HG02678 (cell line): ENCODE measurements around the gene MYLK2.

Experiments used
- ATAC-seq: cut with Tn5 transposase; IDR thresholded peaks from one replicate; pipeline ENCODE4 v1.9.1; 2021; ENCODE audit warnings: mild to moderate bottlenecking, moderate library complexity; ENCODE audit not compliant: unreplicated experiment

MYLK2 gene

GRCh38 chr20:31870726-31871617 is 51.8 kb downstream of the MYLK2 start:
- ATAC-seq = peak; percentile 23

- no peak for ATAC-seq
These were observed 52.4 kb downstream of the MYLK2 start for GRCh38 chr20:31871618-31871954.

- no peak for ATAC-seq
These were observed 53.2 kb downstream of the MYLK2 start for GRCh38 chr20:31872406-31872805.

- ATAC-seq = no peak
These were observed 56.5 kb downstream of the MYLK2 start for GRCh38 chr20:31875671-31876070.

GRCh38 chr20:31877684-31878083 is 58.5 kb downstream of the MYLK2 start:
- ATAC-seq = no peak

- peak; percentile 81 for ATAC-seq
These were observed 60.2 kb downstream of the MYLK2 start for GRCh38 chr20:31879143-31879987.

GRCh38 chr20:31881945-31882344 is 62.8 kb downstream of the MYLK2 start:
- no peak for ATAC-seq

GRCh38 chr20:31883829-31884228 is 64.7 kb downstream of the MYLK2 start:
- ATAC-seq = no peak
